HEK293 (cell line): ENCODE data around the gene DMAC2L.

Experiments
- CTCF ChIA-PET: fragments of 350-600 bp; formaldehyde crosslinking; extraction: SDS; loops from one replicate; lab custom pipeline; 2021; ENCODE audit warnings: antibody characterized with exemption; lab: Yijun Ruan, JAX
- POLR2A ChIA-PET: fragments of 300-600 bp; formaldehyde crosslinking; extraction: SDS; loops from one replicate; lab custom pipeline; 2020; ENCODE audit warnings: antibody characterized with exemption, inconsistent platforms; lab: Yijun Ruan, JAX
- H3K27ac ChIP-seq: fragments of 200-500 bp; sonication (Bioruptor generic); 2 replicates; pipeline ENCODE4 v1.5.1; 2014; ENCODE audit warnings: low read depth, low read length, control low read depth, inconsistent platforms; ENCODE audit errors: extremely low read depth
- H3K36me3 ChIP-seq, 2 experiments: fragments of 200-500 bp in 1 of 2; sonication (Bioruptor generic) in 1 of 2; 1 replicate in 1 of 2; 2 replicates in 1 of 2; pipeline ENCODE4 v1.5.1; 2014 to 2017; ENCODE audit warnings: inconsistent platforms in 2 of 2, low read length in 2 of 2; ENCODE audit not compliant: control insufficient read depth in 2 of 2, insufficient read depth in 1 of 2
- H3K4me1 ChIP-seq: fragments of 200-500 bp; sonication (Bioruptor generic); 2 replicates; pipeline ENCODE4 v1.5.1; 2014; ENCODE audit warnings: mild to moderate bottlenecking, low read length, inconsistent platforms; ENCODE audit not compliant: control insufficient read depth, insufficient read depth
- H3K4me3 ChIP-seq: 2 replicates; pipeline ENCODE4 v1.5.1; 2011; ENCODE audit warnings: low read depth, mild to moderate bottlenecking, control low read depth, low read length, moderate library complexity
- H3K9me3 ChIP-seq: fragments of 200-500 bp; sonication (Bioruptor generic); 2 replicates; pipeline ENCODE4 v1.5.1; 2014; ENCODE audit warnings: low read depth, low read length, inconsistent platforms; ENCODE audit not compliant: control insufficient read depth, insufficient read depth
- ELK4 ChIP-seq: IDR thresholded peaks from 2 replicates; pipeline ENCODE4 v1.6.1; 2011; ENCODE audit warnings: mild to moderate bottlenecking, low read depth, low read length, borderline replicate concordance
- GFI1B ChIP-seq: fragments of 450-650 bp; formaldehyde crosslinking; IDR thresholded peaks from 2 replicates; pipeline ENCODE4 v1.5.1; 2016; ENCODE audit warnings: missing biosample characterization, missing genetic modification characterization
- GLIS2 ChIP-seq: fragments of 450-650 bp; formaldehyde crosslinking; IDR thresholded peaks from 2 replicates; pipeline ENCODE4 v1.5.1; 2016; ENCODE audit warnings: missing biosample characterization, missing genetic modification characterization
- IKZF3 ChIP-seq: fragments of 450-650 bp; IDR thresholded peaks from 2 replicates; pipeline ENCODE4 v1.5.0; 2018; ENCODE audit warnings: missing biosample characterization, mild to moderate bottlenecking, missing genetic modification characterization, moderate library complexity
- KLF9 ChIP-seq: fragments of 450-650 bp; formaldehyde crosslinking; IDR thresholded peaks from 2 replicates; pipeline ENCODE4 v1.5.1; 2016; ENCODE audit warnings: missing biosample characterization, missing genetic modification characterization, low read depth
- MZF1 ChIP-seq: fragments of 450-650 bp; formaldehyde crosslinking; IDR thresholded peaks from 2 replicates; pipeline ENCODE4 v1.5.1; 2017; ENCODE audit warnings: missing biosample characterization, missing genetic modification characterization, borderline replicate concordance
- PATZ1 ChIP-seq: fragments of 450-650 bp; formaldehyde crosslinking; IDR thresholded peaks from 2 replicates; pipeline ENCODE4 v1.5.1; 2016; ENCODE audit warnings: missing biosample characterization, missing genetic modification characterization
- PBX3 ChIP-seq: sonication (generic); formaldehyde crosslinking; IDR thresholded peaks from 2 replicates; pipeline ENCODE4 v1.8.1; 2022; ENCODE audit warnings: mild to moderate bottlenecking, moderate library complexity, missing genetic modification reagents
- PRDM10 ChIP-seq: fragments of 450-650 bp; formaldehyde crosslinking; IDR thresholded peaks from 2 replicates; pipeline ENCODE4 v1.5.1; 2016; ENCODE audit warnings: missing biosample characterization, missing genetic modification characterization
- PRDM4 ChIP-seq: fragments of 450-650 bp; formaldehyde crosslinking; IDR thresholded peaks from 2 replicates; pipeline ENCODE4 v1.5.1; 2017; ENCODE audit warnings: missing biosample characterization, missing genetic modification characterization
- SCRT1 ChIP-seq: fragments of 450-650 bp; formaldehyde crosslinking; IDR thresholded peaks from 2 replicates; pipeline ENCODE4 v1.5.1; 2016; ENCODE audit warnings: missing biosample characterization, missing genetic modification characterization, borderline replicate concordance
- TCF7L2 ChIP-seq: IDR thresholded peaks from 2 replicates; pipeline ENCODE4 v1.6.1; 2011; ENCODE audit warnings: low read depth, mild to moderate bottlenecking, inconsistent platforms, low read length, moderate library complexity, borderline replicate concordance
- ZNF146 ChIP-seq: fragments of 450-650 bp; formaldehyde crosslinking; IDR thresholded peaks from 2 replicates; pipeline ENCODE4 v1.5.1; 2016; ENCODE audit warnings: missing biosample characterization, missing genetic modification characterization
- ZNF155 ChIP-seq: fragments of 450-650 bp; formaldehyde crosslinking; IDR thresholded peaks from 2 replicates; pipeline ENCODE4 v1.5.1; 2016; ENCODE audit warnings: missing biosample characterization, missing genetic modification characterization
- ZNF266 ChIP-seq: fragments of 450-650 bp; formaldehyde crosslinking; IDR thresholded peaks from 2 replicates; pipeline ENCODE4 v1.5.1; 2016; ENCODE audit warnings: missing biosample characterization, missing genetic modification characterization, low read depth
- ZNF292 ChIP-seq: fragments of 450-650 bp; formaldehyde crosslinking; IDR thresholded peaks from 2 replicates; pipeline ENCODE4 v1.5.1; 2016; ENCODE audit warnings: low read depth, missing biosample characterization, missing genetic modification characterization, borderline replicate concordance
- ZNF366 ChIP-seq: fragments of 450-650 bp; formaldehyde crosslinking; conservative IDR thresholded peaks from 2 replicates; pipeline ENCODE4 v1.5.1; 2016; ENCODE audit warnings: missing biosample characterization, missing genetic modification characterization
- ZNF394 ChIP-seq: fragments of 450-650 bp; formaldehyde crosslinking; IDR thresholded peaks from 2 replicates; pipeline ENCODE4 v1.5.1; 2016; ENCODE audit warnings: missing biosample characterization, missing genetic modification characterization, mild to moderate bottlenecking, moderate library complexity, borderline replicate concordance
- ZNF473 ChIP-seq: fragments of 450-650 bp; formaldehyde crosslinking; IDR thresholded peaks from 2 replicates; pipeline ENCODE4 v1.5.1; 2017; ENCODE audit warnings: missing biosample characterization, missing genetic modification characterization
- ZNF513 ChIP-seq: fragments of 450-650 bp; IDR thresholded peaks from 2 replicates; pipeline ENCODE4 v1.5.1; 2018; ENCODE audit warnings: missing biosample characterization, missing genetic modification characterization
- ZNF677 ChIP-seq: fragments of 450-650 bp; IDR thresholded peaks from 2 replicates; pipeline ENCODE4 v1.5.0; 2018; ENCODE audit warnings: missing biosample characterization, mild to moderate bottlenecking, missing genetic modification characterization, moderate library complexity

DMAC2L gene

GRCh38 chr14:50359631-50360030, 47.5 kb downstream of the DMAC2L start (continued):
- TF ChIP-seq ZNF366 (tag by site-specific recombination) (no peak), GFI1B (tag by site-specific recombination) (no peak), SCRT1 (tag by site-specific recombination) (no peak)
- TF ChIP-seq, all 188 proteins: peak for 0

GRCh38 chr14:50360093-50360492, 48.0 kb downstream of the DMAC2L start:
- Histone ChIP-seq H3K27ac (no peak overlapping the region), H3K4me1 (no peaks in the 10 kb centered on the region; the same call in 1 of the 2 replicates), H3K4me3 (no peak overlapping the region)
- POLR2A ChIA-PET, result interaction anchor here (0.6 kb wide), 1 partner anchor 511 kb away, joined by 3 read pairs; no protein-coding TSS in a partner anchor
- TF ChIP-seq ZNF394 (tag by site-specific recombination) (no peak), GLIS2 (tag by site-specific recombination) (no peak), ZNF155 (tag by site-specific recombination) (no peak), ZNF266 (no peak), ZNF146 (tag by site-specific recombination) (no peak), ZNF513 (tag by site-specific recombination) (no peak), MZF1 (no peak)
- TF ChIP-seq, all 188 proteins: peak for 0
- Histone ChIP-seq H3K36me3 (no peaks in the 10 kb centered on the region), H3K9me3 (no peaks in the 10 kb centered on the region)
- CTCF ChIA-PET, result interaction anchor here (0.7 kb wide), 1 partner anchor 1433 kb away, joined by 3 read pairs; no protein-coding TSS in a partner anchor

- Histone ChIP-seq H3K4me3 (no peak overlapping the region), H3K4me1 (no peaks in the 10 kb centered on the region), H3K36me3 (no peaks in the 10 kb centered on the region), H3K9me3 (no peaks in the 10 kb centered on the region), H3K27ac (no peak overlapping the region)
- CTCF ChIA-PET, result no interaction called here
- POLR2A ChIA-PET, result no interaction called here
- no peak for TF ChIP-seq ZNF677 (tag by site-specific recombination)
- no peak for TF ChIP-seq TCF7L2
- no peak for TF ChIP-seq IKZF3 (tag by site-specific recombination)
- no peak for TF ChIP-seq PATZ1 (tag by site-specific recombination)
- no peak for TF ChIP-seq ZNF155 (tag by site-specific recombination)
- no peak for TF ChIP-seq ELK4
- TF ChIP-seq PRDM4 (tag by site-specific recombination), result no peak
- no peak for TF ChIP-seq PBX3 (CRISPR knock-in tag)
- no peak for TF ChIP-seq PRDM10 (tag by site-specific recombination)
- no peak for TF ChIP-seq KLF9 (tag by site-specific recombination)
- TF ChIP-seq ZNF473, result no peak
- TF ChIP-seq ZNF292 (tag by site-specific recombination), result no peak
Measured at GRCh38 chr14:50360851-50361250, 48.7 kb downstream of the DMAC2L start.
